HepG2 (cell line): Measurements from ENCODE around the gene CAMTA1. TPM values are rescaled to one million over a fixed set of nuclear protein-coding genes. Genes with fewer than 3 reads are reported as not detected.

Experiments
- ATAC-seq: fragments of 200-7000 bp; cut with Tn5 transposase; 3 replicates; pipeline ENCODE4 v1.9.1; 2020; ENCODE audit warnings: mild to moderate bottlenecking, moderate library complexity
- BruUV-seq: library from RNA; stranded (reverse); fragments of 400-500 nt; replicated peaks from 2 replicates; lab custom pipeline; 2021; lab: Mats Ljungman, UMichigan
- CTCF ChIA-PET: fragments of 300-600 bp; formaldehyde crosslinking; extraction: SDS; loops from one replicate; lab custom pipeline; 2021; ENCODE audit warnings: low total read pairs, inconsistent platforms, low intra/inter-chr PET ratio; lab: Yijun Ruan, JAX
- POLR2A ChIA-PET: fragments of 350-600 bp; sonication (Branson Sonifier 250); formaldehyde crosslinking; loops from one replicate; lab custom pipeline; 2020; ENCODE audit warnings: antibody characterized with exemption, inconsistent platforms; lab: Yijun Ruan, JAX
- DNase-seq: peaks from one replicate; pipeline ENCODE4 v3.0.0-alpha.2; 2015; ENCODE audit warnings: low spot score
- FAIRE-seq: peaks from 3 replicates; lab custom pipeline; 2011; peaks lifted over from hg19 to GRCh38; lab: Jason Lieb, UNC
- H2AFZ ChIP-seq: one replicate; pipeline ENCODE4 v1.6.1; 2011; ENCODE audit warnings: low read length, inconsistent platforms
- H3K27ac ChIP-seq: fragments of 300-600 bp; 3 replicates; pipeline ENCODE4 v1.8.0; 2011; ENCODE audit warnings: mixed run types, mild to moderate bottlenecking, mixed read lengths, low read length, inconsistent platforms; ENCODE audit not compliant: insufficient read depth; ENCODE audit errors: extremely low read length
- H3K27me3 ChIP-seq, 2 experiments: fragments of 200-600 bp in 1 of 2; 2 replicates in 1 of 2; 3 replicates in 1 of 2; pipeline versions ENCODE4 v1.6.0 to v1.8.0; 2011; ENCODE audit warnings: low read length in 2 of 2, mild to moderate bottlenecking in 2 of 2, moderate library complexity in 2 of 2, inconsistent platforms in 1 of 2; ENCODE audit not compliant: insufficient read depth in 2 of 2, control insufficient read depth in 1 of 2
- H3K36me3 ChIP-seq, 2 experiments: fragments of 200-600 bp in 1 of 2; replicated peaks in 1 of 2; 2 replicates in 1 of 2; 3 replicates in 1 of 2; pipeline versions ENCODE4 v1.5.1 to v1.8.0; 2011; ENCODE audit warnings: low read length in 2 of 2, inconsistent platforms in 1 of 2; ENCODE audit not compliant: insufficient read depth in 2 of 2, control insufficient read depth in 1 of 2
- H3K4me1 ChIP-seq: 2 replicates; pipeline ENCODE4 v1.5.1; 2012; ENCODE audit warnings: low read length, inconsistent platforms; ENCODE audit not compliant: insufficient read depth
- H3K4me2 ChIP-seq: 2 replicates; pipeline ENCODE4 v1.6.0; 2011; ENCODE audit warnings: low read depth, low read length, inconsistent platforms
- H3K4me3 ChIP-seq, 3 experiments: fragments of 200-600 bp in 1 of 3; sonication (generic), shearing (Covaris generic) in 1 of 3; replicated peaks in 1 of 3; 2 replicates each; pipeline ENCODE4 v1.5.1; 2011 to 2016; ENCODE audit warnings: low read length in 3 of 3, inconsistent platforms in 2 of 3, low read depth in 2 of 3, mild to moderate bottlenecking in 2 of 3, control low read depth in 1 of 3, mixed read lengths in 1 of 3; ENCODE audit not compliant: insufficient read depth in 1 of 3
- H3K79me2 ChIP-seq: one replicate; pipeline ENCODE4 v1.6.1; 2011; ENCODE audit warnings: low read length, inconsistent platforms; ENCODE audit not compliant: insufficient read depth
- H3K9ac ChIP-seq: 2 replicates; pipeline ENCODE4 v1.6.0; 2011; ENCODE audit warnings: mild to moderate bottlenecking, low read depth, low read length, inconsistent platforms; ENCODE audit not compliant: insufficient read depth
- H3K9me3 ChIP-seq: 2 replicates; pipeline ENCODE4 v1.5.1; 2012; ENCODE audit warnings: mild to moderate bottlenecking, low read length
- H4K20me1 ChIP-seq: 2 replicates; pipeline ENCODE4 v1.6.0; 2011; ENCODE audit warnings: inconsistent platforms, mild to moderate bottlenecking, low read length, moderate library complexity; ENCODE audit not compliant: insufficient read depth
- ETV5 ChIP-seq: IDR thresholded peaks from 2 replicates; pipeline ENCODE4 v1.6.1; 2018; ENCODE audit warnings: missing biosample characterization, missing genetic modification reagents, inconsistent platforms, borderline replicate concordance
- KMT2A ChIP-seq: sonication (generic); formaldehyde crosslinking; IDR thresholded peaks from 2 replicates; pipeline ENCODE4 v1.4.0; 2020; ENCODE audit warnings: missing genetic modification reagents
- SMARCC2 ChIP-seq: fragments of 450-650 bp; IDR thresholded peaks from 2 replicates; pipeline ENCODE4 v1.6.1; 2017; ENCODE audit warnings: antibody characterized with exemption, mild to moderate bottlenecking
- ZMYM2 ChIP-seq: sonication (generic); formaldehyde crosslinking; IDR thresholded peaks from 2 replicates; pipeline ENCODE4 v1.8.0; 2022; ENCODE audit warnings: mild to moderate bottlenecking, missing genetic modification reagents
- ZNF878 ChIP-seq: sonication (generic); formaldehyde crosslinking; IDR thresholded peaks from 2 replicates; pipeline ENCODE4 v1.8.1; 2023; ENCODE audit warnings: mild to moderate bottlenecking, missing genetic modification reagents, moderate library complexity
- WGBS: methylation state at CpG from one replicate; pipeline ENCODE4 v1.1.6; 2017; ENCODE audit warnings: low lambda C conversion rate; 5-methylcytosine and 5-hydroxymethylcytosine counted together
- in situ Hi-C: cut with HindIII; loops from 2 replicates; pipeline ENCODE4 v1.10.0; 2017; ENCODE audit warnings: low pct_unique_long_range_greater_than_20kb; ENCODE audit not compliant: extremely low pct_ligation_motif_present
- intact Hi-C: fragments of 100-400 bp; cut with micrococcal nuclease; formaldehyde crosslinking; loops from one replicate; pipeline ENCODE4 v1.10.0; 2022; ENCODE audit not compliant: unreplicated experiment
- polyA plus RNA-seq, 8 experiments: library from polyadenylated mRNA; depleted of rRNA in 3 of 8; stranded (reverse) in 7 of 8; unstranded in 1 of 8; fragments of >200 nt; fragmentation: Illumina TruSeq in 4 of 8; extraction: Trizol in 4 of 8; gene quantifications; 2 replicates each; pipeline versions ENCODE4 v1.2.1 to v1.2.3, GENCODE V29; 2011 to 2016; ENCODE audit warnings: low read depth in 4 of 8, missing spikeins in 1 of 8, mixed read lengths in 1 of 8; ENCODE audit not compliant: insufficient read depth in 1 of 8
- total RNA-seq, 5 experiments: library from RNA; depleted of rRNA; stranded (reverse); fragments of >200 nt; fragmentation: Illumina TruSeq; extraction: Trizol; gene quantifications; 2 replicates each; pipeline ENCODE4 v1.2.3, GENCODE V29; 2016; ENCODE audit warnings: low read depth in 1 of 5
- TF ChIP-seq, protein P1 (sequence below): sonication (generic); formaldehyde crosslinking; IDR thresholded peaks from 2 replicates; pipeline ENCODE4 v1.5.1; 2020; ENCODE audit warnings: missing genetic modification reagents, mild to moderate bottlenecking, borderline replicate concordance
- TF ChIP-seq, protein P2 (sequence below): sonication (generic); formaldehyde crosslinking; IDR thresholded peaks from 2 replicates; pipeline ENCODE4 v1.8.1; 2023; ENCODE audit warnings: missing genetic modification reagents, inconsistent platforms, borderline replicate concordance
- TF ChIP-seq, protein P3 (sequence below): sonication (generic); formaldehyde crosslinking; IDR thresholded peaks from 2 replicates; pipeline ENCODE4 v1.5.0; 2020; ENCODE audit warnings: missing genetic modification reagents
- TF ChIP-seq, protein P4 (sequence below): sonication (generic); formaldehyde crosslinking; IDR thresholded peaks from 2 replicates; pipeline ENCODE4 v1.9.0; 2021; ENCODE audit warnings: missing genetic modification reagents, mild to moderate bottlenecking, borderline replicate concordance

CAMTA1 gene
- total and polyA plus RNA-seq, 2 of the 13 experiments (the other 11 are each of a cell fraction or from before 2014, with no cell fraction given), result 25.0 to 36.4 TPM

DNA sequence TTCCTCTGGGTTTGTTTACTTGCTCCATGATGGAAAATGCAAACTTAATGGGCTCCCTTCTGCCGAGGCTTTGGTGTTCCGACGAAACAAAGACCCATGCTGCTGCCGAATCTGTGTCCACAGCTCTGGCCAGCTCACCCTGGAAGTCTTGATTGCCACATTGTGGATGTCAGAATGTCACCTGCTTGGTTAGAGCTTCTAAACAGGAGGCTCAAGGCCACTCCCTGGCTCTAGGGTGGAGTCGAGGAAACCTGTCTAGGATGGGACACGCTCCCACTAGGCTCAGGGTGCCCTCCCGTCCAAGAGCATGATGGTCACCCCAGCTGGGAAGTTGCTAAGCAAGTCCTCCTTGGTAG lies 706.5 kb downstream of the CAMTA1 start:
- DNase-seq (no peak), ATAC-seq (no peak), FAIRE-seq (no peak)
- no peak overlapping the region for H3K4me2 ChIP-seq
- H2AFZ ChIP-seq, result no peak overlapping the region
- H3K9ac ChIP-seq, result no peak overlapping the region
- no peak for TF ChIP-seq ZNF878
- no peak for TF ChIP-seq KMT2A (CRISPR knock-in tag)
- TF ChIP-seq, protein P1, sequence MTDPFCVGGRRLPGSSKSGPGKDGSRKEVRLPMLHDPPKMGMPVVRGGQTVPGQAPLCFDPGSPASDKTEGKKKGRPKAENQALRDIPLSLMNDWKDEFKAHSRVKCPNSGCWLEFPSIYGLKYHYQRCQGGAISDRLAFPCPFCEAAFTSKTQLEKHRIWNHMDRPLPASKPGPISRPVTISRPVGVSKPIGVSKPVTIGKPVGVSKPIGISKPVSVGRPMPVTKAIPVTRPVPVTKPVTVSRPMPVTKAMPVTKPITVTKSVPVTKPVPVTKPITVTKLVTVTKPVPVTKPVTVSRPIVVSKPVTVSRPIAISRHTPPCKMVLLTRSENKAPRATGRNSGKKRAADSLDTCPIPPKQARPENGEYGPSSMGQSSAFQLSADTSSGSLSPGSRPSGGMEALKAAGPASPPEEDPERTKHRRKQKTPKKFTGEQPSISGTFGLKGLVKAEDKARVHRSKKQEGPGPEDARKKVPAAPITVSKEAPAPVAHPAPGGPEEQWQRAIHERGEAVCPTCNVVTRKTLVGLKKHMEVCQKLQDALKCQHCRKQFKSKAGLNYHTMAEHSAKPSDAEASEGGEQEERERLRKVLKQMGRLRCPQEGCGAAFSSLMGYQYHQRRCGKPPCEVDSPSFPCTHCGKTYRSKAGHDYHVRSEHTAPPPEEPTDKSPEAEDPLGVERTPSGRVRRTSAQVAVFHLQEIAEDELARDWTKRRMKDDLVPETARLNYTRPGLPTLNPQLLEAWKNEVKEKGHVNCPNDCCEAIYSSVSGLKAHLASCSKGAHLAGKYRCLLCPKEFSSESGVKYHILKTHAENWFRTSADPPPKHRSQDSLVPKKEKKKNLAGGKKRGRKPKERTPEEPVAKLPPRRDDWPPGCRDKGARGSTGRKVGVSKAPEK (CRISPR knock-in tag), result no peak
- TF ChIP-seq, protein P2, sequence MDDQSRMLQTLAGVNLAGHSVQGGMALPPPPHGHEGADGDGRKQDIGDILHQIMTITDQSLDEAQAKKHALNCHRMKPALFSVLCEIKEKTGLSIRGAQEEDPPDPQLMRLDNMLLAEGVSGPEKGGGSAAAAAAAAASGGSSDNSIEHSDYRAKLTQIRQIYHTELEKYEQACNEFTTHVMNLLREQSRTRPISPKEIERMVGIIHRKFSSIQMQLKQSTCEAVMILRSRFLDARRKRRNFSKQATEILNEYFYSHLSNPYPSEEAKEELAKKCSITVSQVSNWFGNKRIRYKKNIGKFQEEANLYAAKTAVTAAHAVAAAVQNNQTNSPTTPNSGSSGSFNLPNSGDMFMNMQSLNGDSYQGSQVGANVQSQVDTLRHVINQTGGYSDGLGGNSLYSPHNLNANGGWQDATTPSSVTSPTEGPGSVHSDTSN (CRISPR knock-in tag), result no peak
- TF ChIP-seq, protein P3, sequence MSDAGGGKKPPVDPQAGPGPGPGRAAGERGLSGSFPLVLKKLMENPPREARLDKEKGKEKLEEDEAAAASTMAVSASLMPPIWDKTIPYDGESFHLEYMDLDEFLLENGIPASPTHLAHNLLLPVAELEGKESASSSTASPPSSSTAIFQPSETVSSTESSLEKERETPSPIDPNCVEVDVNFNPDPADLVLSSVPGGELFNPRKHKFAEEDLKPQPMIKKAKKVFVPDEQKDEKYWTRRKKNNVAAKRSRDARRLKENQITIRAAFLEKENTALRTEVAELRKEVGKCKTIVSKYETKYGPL (CRISPR knock-in tag), result no peak
- TF ChIP-seq, protein P4, sequence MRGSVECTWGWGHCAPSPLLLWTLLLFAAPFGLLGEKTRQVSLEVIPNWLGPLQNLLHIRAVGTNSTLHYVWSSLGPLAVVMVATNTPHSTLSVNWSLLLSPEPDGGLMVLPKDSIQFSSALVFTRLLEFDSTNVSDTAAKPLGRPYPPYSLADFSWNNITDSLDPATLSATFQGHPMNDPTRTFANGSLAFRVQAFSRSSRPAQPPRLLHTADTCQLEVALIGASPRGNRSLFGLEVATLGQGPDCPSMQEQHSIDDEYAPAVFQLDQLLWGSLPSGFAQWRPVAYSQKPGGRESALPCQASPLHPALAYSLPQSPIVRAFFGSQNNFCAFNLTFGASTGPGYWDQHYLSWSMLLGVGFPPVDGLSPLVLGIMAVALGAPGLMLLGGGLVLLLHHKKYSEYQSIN (CRISPR knock-in tag), result no peak
- no peak for TF ChIP-seq ZMYM2
- TF ChIP-seq ETV5, result no peak
- no peak for TF ChIP-seq SMARCC2
- intact Hi-C loops (no loop called here), in situ Hi-C loops (no loop called here)
- no TSS peak for BruUV-seq
- ChIA-PET CTCF (no interaction called here), POLR2A (no interaction called here)
- 4% methylated on average over 7 of the region's 7 CpGs for WGBS
- no peaks in the 10 kb centered on the region for H3K36me3 ChIP-seq
- H3K27ac ChIP-seq, result no peak overlapping the region
- H4K20me1 ChIP-seq, result no peaks in the 10 kb centered on the region
- no peak overlapping the region for H3K4me3 ChIP-seq
- H3K4me1 ChIP-seq, result no peaks in the 10 kb centered on the region
- peaks cover 2 to 19% of the 10 kb centered on the region in 2 experiments; a peak in 3 of 5 replicates for H3K27me3 ChIP-seq
- H3K9me3 ChIP-seq, result no peaks in the 10 kb centered on the region
- no peaks in the 10 kb centered on the region for H3K79me2 ChIP-seq
